DMS153 (cell line): Measurements from ENCODE around the gene PURB.
"Not testable (repeated sequence)": the region's sequence is repeated elsewhere in the genome, so short reads cannot be mapped to it uniquely, and the experiment has no call there.

Experiments
- DNase-seq: peaks from one replicate; lab custom pipeline; 2025; lab: John Stamatoyannopoulos, UW

The PURB gene

GRCh38 chr7:44853391-44853790 lies 31.9 kb downstream of the PURB start:
- no peak for DNase-seq

GRCh38 chr7:44852590-44852989 lies 32.7 kb downstream of the PURB start:
- no peak for DNase-seq

GRCh38 chr7:44849885-44850544 lies 35.3 kb downstream of the PURB start:
- no peak for DNase-seq

GRCh38 chr7:44849259-44849884 lies 36.0 kb downstream of the PURB start:
- DNase-seq = peak; percentile 59

GRCh38 chr7:44847920-44848634 lies 37.3 kb downstream of the PURB start, which contains the start of gene H2AZ2:
Gene H2AZ2 (minus strand): TSS chr7:44848087. CDS start chr7:44847971, 116 bp downstream.
- peak; percentile 100 for DNase-seq

GRCh38 chr7:44847509-44847919 lies 37.8 kb downstream of the PURB start:
- DNase-seq = peak; percentile 82

- no peak for DNase-seq
These were observed 38.4 kb downstream of the PURB start for GRCh38 chr7:44846816-44847508.

GRCh38 chr7:44846390-44846789 lies 38.9 kb downstream of the PURB start:
- not testable (repeated sequence) for DNase-seq

GRCh38 chr7:44845451-44845850 lies 39.9 kb downstream of the PURB start:
- DNase-seq = no peak

GRCh38 chr7:44843440-44843839 lies 41.9 kb downstream of the PURB start:
- DNase-seq = not testable (repeated sequence)

GRCh38 chr7:44842675-44843074 lies 42.7 kb downstream of the PURB start:
- DNase-seq = not testable (repeated sequence)

GRCh38 chr7:44838751-44839150 lies 46.6 kb downstream of the PURB start:
- no peak for DNase-seq

- DNase-seq = no peak
These were observed 57.8 kb downstream of the PURB start for GRCh38 chr7:44827567-44827966.
